Stimulated activated CD4-positive, alpha-beta T cell treated with anti-CD3 and anti-CD28 coated beads, Interleukin-15, amount 100 ng/mL, for 48 hours (primary cell): ENCODE data around the gene NCOR2.

Experiments used
- DNase-seq, 2 donors: peaks; one replicate each; pipeline ENCODE4 v3.0.0-alpha.2; 2020; ENCODE audit warnings: low read depth in 2 of 2

NCOR2 gene

GRCh38 chr12:124544311-124544970 lies 23.0 kb downstream of the NCOR2 start:
- DNase-seq, result no peak

GRCh38 chr12:124543590-124544310 lies 23.7 kb downstream of the NCOR2 start:
- DNase-seq, result no peak

GRCh38 chr12:124543052-124543589 lies 24.3 kb downstream of the NCOR2 start:
- DNase-seq, result no peak

GRCh38 chr12:124542021-124542949 lies 25.1 kb downstream of the NCOR2 start:
- no peak for DNase-seq

GRCh38 chr12:124541322-124541721 lies 26.1 kb downstream of the NCOR2 start:
- no peak for DNase-seq

- DNase-seq, result no peak
These were observed 28.0 kb downstream of the NCOR2 start for GRCh38 chr12:124539084-124540041.

- no peak for DNase-seq
These were observed 29.0 kb downstream of the NCOR2 start for GRCh38 chr12:124538194-124539082.

- DNase-seq, result no peak
These were observed 29.8 kb downstream of the NCOR2 start for GRCh38 chr12:124537525-124538193.

GRCh38 chr12:124536641-124537040 lies 30.8 kb downstream of the NCOR2 start:
- no peak for DNase-seq

GRCh38 chr12:124534776-124535740 lies 32.4 kb downstream of the NCOR2 start:
- no peak for DNase-seq

- no peak for DNase-seq
These were observed 34.0 kb downstream of the NCOR2 start for GRCh38 chr12:124533456-124533855.

GRCh38 chr12:124532967-124533366 lies 34.4 kb downstream of the NCOR2 start:
- no peak for DNase-seq

GRCh38 chr12:124532331-124532750 lies 35.1 kb downstream of the NCOR2 start:
- DNase-seq, result no peak

- no peak for DNase-seq
These were observed 35.5 kb downstream of the NCOR2 start for GRCh38 chr12:124531906-124532305.

- no peak for DNase-seq
These were observed 36.1 kb downstream of the NCOR2 start for GRCh38 chr12:124531281-124531745.

- no peak for DNase-seq
These were observed 36.7 kb downstream of the NCOR2 start for GRCh38 chr12:124530637-124531263.

GRCh38 chr12:124529565-124530276 lies 37.7 kb downstream of the NCOR2 start:
- no peak for DNase-seq
